HG03039 (cell line): ENCODE measurements around the gene SMIM29.
"Not testable (repeated sequence)": the region's sequence is repeated elsewhere in the genome, so short reads cannot be mapped to it uniquely, and the experiment has no call there.

Experiments used
- ATAC-seq: cut with Tn5 transposase; IDR thresholded peaks from one replicate; pipeline ENCODE4 v1.9.1; 2021; ENCODE audit warnings: mild to moderate bottlenecking, moderate library complexity; ENCODE audit not compliant: unreplicated experiment

SMIM29 gene

GRCh38 chr6:34248727-34249468 is at the start of gene SMIM29:
TSS of gene SMIM29 (minus strand) at chr6:34249006. CDS start at chr6:34247791, 1,215 bp downstream.
- peak; percentile 80 for ATAC-seq

GRCh38 chr6:34295721-34296120 is 46.9 kb upstream of the SMIM29 start:
- ATAC-seq, result no peak

DNA sequence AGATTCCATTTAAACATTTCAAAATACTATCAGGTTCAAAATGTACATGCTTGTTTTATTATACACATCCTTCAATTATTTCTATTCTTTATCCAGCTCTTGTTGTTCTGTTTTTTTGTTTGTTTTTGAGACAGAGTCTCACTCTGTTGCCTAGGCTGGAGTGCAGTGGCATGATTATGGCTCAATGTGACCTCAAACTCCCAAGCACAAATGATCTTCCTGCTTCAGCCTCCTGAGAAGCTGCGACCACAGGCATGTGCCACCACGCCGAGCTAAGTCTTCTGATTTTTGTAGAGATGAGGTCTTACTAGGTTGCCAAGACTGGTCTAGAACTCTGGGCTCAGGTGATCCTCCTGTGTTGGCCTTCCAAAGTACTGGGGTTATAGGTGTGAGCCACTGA is 44.1 kb upstream of the SMIM29 start:
- ATAC-seq, result no peak

- no peak for ATAC-seq
These were observed 40.3 kb upstream of the SMIM29 start for GRCh38 chr6:34289137-34289536.

DNA sequence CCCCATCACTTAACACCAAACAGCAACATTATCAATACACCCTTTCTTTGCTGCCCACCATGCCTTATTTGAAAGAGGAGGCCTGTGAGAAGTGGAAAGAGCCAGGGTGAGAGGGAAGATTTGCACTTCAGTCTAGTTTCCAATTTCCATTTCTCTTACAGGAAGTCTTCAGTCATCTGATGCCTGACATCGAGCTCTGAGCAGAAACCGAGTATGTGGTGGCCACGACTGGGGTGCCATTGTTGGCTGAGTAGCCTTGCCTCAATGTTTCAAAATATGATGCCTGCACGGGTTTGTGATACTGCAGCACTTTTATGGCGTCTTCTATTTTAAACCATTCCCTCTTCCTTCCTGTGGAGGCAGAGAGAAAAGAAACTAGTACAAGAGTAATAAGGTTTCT is 39.8 kb upstream of the SMIM29 start:
- no peak for ATAC-seq

DNA sequence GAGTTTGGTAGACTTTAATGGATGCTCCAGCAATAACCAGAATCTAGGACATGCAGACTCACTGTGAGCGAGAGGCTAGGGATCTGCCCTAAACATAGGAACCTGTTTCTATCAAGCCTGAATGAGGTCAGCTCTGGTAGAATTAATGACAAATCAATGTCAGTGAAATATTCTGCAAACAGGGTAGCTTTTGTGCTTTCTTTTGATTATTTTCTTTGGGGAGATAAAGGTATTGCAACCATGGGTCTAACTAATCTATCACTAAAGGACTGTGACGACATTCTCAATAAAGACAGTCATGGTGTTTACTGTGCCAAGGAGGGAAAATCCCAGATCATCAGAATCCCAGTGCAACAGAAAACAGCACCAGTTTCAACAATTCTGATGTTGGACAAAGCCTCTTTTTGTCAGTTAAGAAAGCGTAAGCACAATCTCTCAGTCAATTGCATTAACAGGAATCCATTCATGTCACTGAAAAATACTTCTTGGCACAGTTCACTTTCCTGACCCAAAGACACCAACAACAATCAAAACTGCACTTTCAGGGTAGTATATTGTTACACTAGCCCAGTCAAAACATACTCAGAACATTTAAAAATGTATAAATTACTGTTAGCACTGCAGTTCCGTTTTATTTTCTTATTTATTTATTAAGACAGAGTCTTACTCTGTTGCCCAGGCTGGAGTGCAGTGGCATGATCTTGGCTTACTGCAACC is 36.8 kb upstream of the SMIM29 start:
- ATAC-seq, result no peak

GRCh38 chr6:34284563-34285447 is 36.0 kb upstream of the SMIM29 start:
- ATAC-seq, result no peak

- ATAC-seq, result no peak
These were observed 33.0 kb upstream of the SMIM29 start for GRCh38 chr6:34281702-34282334.

DNA sequence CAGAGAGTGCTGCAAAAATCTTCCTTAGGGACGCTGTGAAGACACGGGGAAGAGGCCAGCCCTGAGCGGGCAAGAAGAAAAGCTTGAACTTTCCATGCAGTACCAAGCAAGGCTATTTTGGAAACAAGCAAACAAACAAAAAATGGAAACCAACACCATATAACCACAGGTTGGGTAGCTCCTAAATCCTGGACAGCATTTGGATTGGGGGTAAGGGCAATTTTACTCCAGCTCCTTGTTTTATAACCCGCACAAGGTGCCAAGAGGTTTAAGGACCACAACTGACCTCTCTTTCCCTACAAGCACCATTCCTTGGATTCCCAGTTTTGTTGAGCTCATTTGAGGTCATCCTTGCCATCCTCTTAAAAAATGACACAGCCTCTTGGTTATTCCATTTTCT is 31.4 kb upstream of the SMIM29 start:
- no peak for ATAC-seq

DNA sequence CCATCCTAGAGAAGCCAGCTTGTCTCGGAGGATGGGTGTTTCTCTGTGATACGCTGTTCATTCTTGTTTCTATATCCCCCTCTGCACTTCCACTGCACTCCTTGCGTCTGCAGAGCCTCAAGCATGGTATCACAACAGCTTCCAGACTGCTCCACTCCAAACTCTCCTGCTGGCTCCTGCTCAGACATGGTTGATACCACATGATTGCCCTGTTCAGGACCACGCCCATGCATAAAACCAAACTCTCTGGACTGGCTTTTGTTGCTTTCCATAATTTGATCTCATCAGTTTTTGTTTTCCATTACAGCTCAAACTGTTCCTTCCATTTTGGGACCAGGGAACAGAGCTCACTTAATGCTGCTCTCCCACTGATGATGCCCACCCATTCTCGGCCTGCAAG is 30.0 kb upstream of the SMIM29 start:
- ATAC-seq, result no peak

DNA sequence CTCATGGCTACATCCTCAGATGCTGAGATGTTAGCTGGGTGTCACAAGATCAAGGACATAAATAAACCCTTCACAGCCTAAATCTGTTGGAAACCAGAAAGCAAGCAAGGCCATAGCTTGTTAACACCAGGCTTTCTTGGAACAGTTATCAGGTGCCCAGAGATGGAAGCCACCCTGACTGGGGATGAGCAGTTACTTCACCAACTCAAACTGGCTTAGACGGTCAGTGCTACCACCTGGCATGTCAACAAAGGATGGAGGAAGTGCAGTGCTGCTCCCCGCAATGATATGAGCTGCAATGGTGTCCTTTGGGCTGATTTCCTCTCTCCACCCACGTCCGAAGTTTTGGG is 28.9 kb upstream of the SMIM29 start:
- no peak for ATAC-seq

GRCh38 chr6:34276881-34277762 is 28.3 kb upstream of the SMIM29 start:
- ATAC-seq, result no peak

DNA sequence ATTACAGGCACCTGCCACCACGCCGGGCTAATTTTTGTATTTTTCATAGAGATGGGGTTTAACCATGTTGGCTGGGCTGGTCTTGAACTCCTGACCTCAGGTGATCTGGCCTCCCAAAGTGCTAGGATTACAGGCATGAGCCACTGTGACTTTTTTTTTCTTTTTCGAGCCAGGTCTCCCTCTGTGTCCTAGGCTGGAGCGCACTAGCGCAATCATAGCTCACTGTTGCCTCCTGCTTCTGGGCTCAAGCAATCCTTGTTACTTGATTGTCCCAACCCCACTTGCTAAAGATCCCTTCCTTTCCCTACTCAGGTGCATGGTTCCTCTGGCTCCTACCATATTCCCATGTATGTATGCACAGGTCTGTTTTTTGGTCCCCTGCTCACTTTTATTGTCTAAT is 27.4 kb upstream of the SMIM29 start:
- no peak for ATAC-seq

- no peak for ATAC-seq
These were observed 26.5 kb upstream of the SMIM29 start for GRCh38 chr6:34275128-34275804.

- ATAC-seq, result no peak
These were observed 25.3 kb upstream of the SMIM29 start for GRCh38 chr6:34274129-34274528.

DNA sequence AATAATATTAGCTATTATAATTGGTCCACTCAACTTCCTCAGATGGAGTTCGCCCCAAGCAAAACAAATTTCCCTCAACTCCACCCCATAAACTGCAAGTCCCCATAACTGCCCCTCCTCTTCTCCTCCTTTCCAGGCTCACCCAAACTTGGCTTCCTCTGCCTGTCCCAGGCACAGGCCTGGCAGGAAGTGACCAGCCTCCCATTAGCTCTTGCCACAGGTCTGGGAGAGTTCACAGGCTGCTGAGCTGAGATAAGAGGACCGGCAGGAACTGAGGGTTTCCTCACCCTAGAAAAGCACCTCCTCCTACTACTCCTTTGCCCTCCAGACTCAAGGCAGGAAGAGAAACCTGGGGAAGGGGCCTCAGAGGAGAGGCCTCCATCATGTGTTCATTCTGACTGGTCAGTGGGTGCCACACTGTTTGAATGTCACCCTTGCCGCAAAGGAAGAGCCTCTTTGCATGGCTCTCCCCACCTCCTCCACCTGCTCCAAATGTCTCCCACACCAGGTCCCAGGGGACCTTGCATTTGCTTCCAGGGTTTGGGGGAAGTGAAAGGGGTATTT is 24.5 kb upstream of the SMIM29 start:
- no peak for ATAC-seq

GRCh38 chr6:34272013-34272926 is 23.5 kb upstream of the SMIM29 start:
- ATAC-seq, result no peak

DNA sequence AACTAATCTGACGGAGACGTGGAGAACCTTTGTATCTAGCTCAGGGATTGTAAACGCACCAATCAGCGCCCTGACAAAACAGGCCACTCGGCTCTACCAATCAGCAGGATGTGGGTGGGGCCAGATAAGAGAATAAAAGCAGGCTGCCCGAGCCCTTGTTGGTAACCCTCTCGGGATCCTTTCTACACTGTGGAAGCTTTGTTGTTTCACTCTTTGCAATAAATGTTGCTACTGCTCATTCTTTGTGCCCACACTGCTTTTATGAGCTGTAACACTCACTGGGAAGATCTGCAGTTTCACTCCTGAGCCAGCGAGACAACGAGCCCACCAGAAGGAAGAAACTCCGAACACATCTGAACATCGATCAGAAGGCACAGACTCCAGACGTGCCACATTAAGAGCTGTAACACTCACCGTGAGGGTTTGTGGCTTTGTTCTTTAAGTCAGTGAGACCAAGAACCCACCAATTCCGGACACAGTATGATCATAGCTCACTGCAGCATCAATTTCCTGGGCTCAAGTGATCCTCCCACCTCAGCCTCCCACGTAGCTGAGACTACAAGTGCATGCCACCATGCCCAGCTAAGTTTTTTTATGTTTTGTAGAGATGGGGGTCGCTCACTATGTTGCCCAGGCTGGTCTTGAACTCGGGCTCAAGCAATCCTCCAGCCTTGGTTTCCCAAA is 21.0 kb upstream of the SMIM29 start:
- ATAC-seq, result not testable (repeated sequence)
